Ascending aorta (tissue), 2 donors: ENCODE results near the gene PTGER2. TPM values are rescaled to one million over a fixed set of nuclear protein-coding genes. Genes with fewer than 3 reads are reported as not detected.

Source experiments
- DNase-seq, 2 donors: peaks; one replicate each; pipeline ENCODE4 v3.0.0-alpha.2; 2019; ENCODE audit warnings: low spot score in 2 of 2
- H3K27ac ChIP-seq, 2 donors: fragments of 200-600 bp; sonication (generic); one replicate each; pipeline ENCODE4 v1.5.1; 2016 to 2017; ENCODE audit warnings: mild to moderate bottlenecking in 1 of 2
- H3K27me3 ChIP-seq: fragments of 200-600 bp; sonication (generic); one replicate; pipeline ENCODE4 v1.5.1; 2017
- H3K36me3 ChIP-seq, 2 donors: fragments of 200-600 bp; sonication (generic); one replicate each; pipeline ENCODE4 v1.5.1; 2016
- H3K4me1 ChIP-seq, 2 donors: fragments of 200-600 bp; sonication (generic); one replicate each; pipeline ENCODE4 v1.5.1; 2016 to 2017; ENCODE audit warnings: mild to moderate bottlenecking in 1 of 2
- H3K4me3 ChIP-seq, 2 donors: fragments of 200-600 bp; sonication (generic); one replicate each; pipeline ENCODE4 v1.5.1; 2016 to 2017; ENCODE audit warnings: mild to moderate bottlenecking in 1 of 2
- H3K9me3 ChIP-seq, 2 donors: fragments of 200-600 bp; sonication (generic); one replicate each; pipeline ENCODE4 v1.5.1; 2016
- CTCF ChIP-seq, 3 experiments: fragments of 200-600 bp in 2 of 3; fragments of 450-650 bp in 1 of 3; sonication (generic) in 2 of 3; IDR thresholded peaks; one replicate each; pipeline ENCODE4 v1.5.1; 2016 to 2019; ENCODE audit warnings: antibody characterized with exemption in 3 of 3, mild to moderate bottlenecking in 1 of 3, moderate library complexity in 1 of 3
- intact Hi-C: fragments of 100-400 bp; cut with DNase I; formaldehyde crosslinking; loops from one replicate; pipeline ENCODE4 v1.15.1; 2023
- total RNA-seq: library from RNA; depleted of rRNA; stranded (reverse); fragments of >200 nt; gene quantifications from one replicate; pipeline ENCODE4 v1.1.0, GENCODE V29; 2016

Gene PTGER2
- total RNA-seq, 1 donor from 2014 or later = 1.9 TPM

- no peak for DNase-seq
- no peaks in the 10 kb centered on the region for H3K9me3 ChIP-seq
- no peak overlapping the region for H3K4me3 ChIP-seq
- no peak for TF ChIP-seq CTCF (IDR thresholded peaks at IDR 0.05)
- H3K36me3 ChIP-seq = no peaks in the 10 kb centered on the region
- H3K27me3 ChIP-seq = no peaks in the 10 kb centered on the region
- no peak overlapping the region for H3K27ac ChIP-seq
- intact Hi-C loops = no loop called here
- H3K4me1 ChIP-seq = no peaks in the 10 kb centered on the region
Observed at GRCh38 chr14:52329678-52330369, 15.7 kb downstream of the PTGER2 start.

- Histone ChIP-seq H3K9me3 (no peaks in the 10 kb centered on the region), H3K27ac (no peak overlapping the region), H3K4me1 (no peaks in the 10 kb centered on the region), H3K36me3 (no peaks in the 10 kb centered on the region), H3K27me3 (no peaks in the 10 kb centered on the region), H3K4me3 (no peak overlapping the region)
- intact Hi-C loops = no loop called here
- DNase-seq = no peak
- TF ChIP-seq CTCF (IDR thresholded peaks at IDR 0.05) = no peak
Observed at GRCh38 chr14:52332269-52332668, 18.2 kb downstream of the PTGER2 start.

- no peaks in the 10 kb centered on the region for H3K9me3 ChIP-seq
- DNase-seq = no peak
- no peak for TF ChIP-seq CTCF (IDR thresholded peaks at IDR 0.05)
- H3K4me3 ChIP-seq = no peak overlapping the region
- H3K27me3 ChIP-seq = no peaks in the 10 kb centered on the region
- no peaks in the 10 kb centered on the region for H3K4me1 ChIP-seq
- no peaks in the 10 kb centered on the region for H3K36me3 ChIP-seq
- no peak overlapping the region for H3K27ac ChIP-seq
- intact Hi-C loops = no loop called here
Observed at GRCh38 chr14:52333108-52333507, 19.0 kb downstream of the PTGER2 start.

GRCh38 chr14:52333823-52334657, 19.9 kb downstream of the PTGER2 start:
- Histone ChIP-seq H3K4me1 (no peaks in the 10 kb centered on the region), H3K27ac (no peak overlapping the region), H3K36me3 (no peaks in the 10 kb centered on the region), H3K4me3 (no peak overlapping the region), H3K27me3 (no peaks in the 10 kb centered on the region), H3K9me3 (no peaks in the 10 kb centered on the region)
- TF ChIP-seq CTCF (IDR thresholded peaks at IDR 0.05) = no peak
- intact Hi-C loops = no loop called here
- no peak for DNase-seq

- DNase-seq = no peak
- TF ChIP-seq CTCF (IDR thresholded peaks at IDR 0.05) = no peak
- Histone ChIP-seq H3K9me3 (no peaks in the 10 kb centered on the region), H3K4me1 (no peaks in the 10 kb centered on the region), H3K27me3 (no peaks in the 10 kb centered on the region), H3K4me3 (no peak overlapping the region), H3K27ac (no peak overlapping the region), H3K36me3 (no peaks in the 10 kb centered on the region)
- intact Hi-C loops = no loop called here
Observed at GRCh38 chr14:52336241-52336640, 22.1 kb downstream of the PTGER2 start.
